GM18502 (cell line): Measurements from ENCODE around the gene RELCH.
"Not testable (repeated sequence)": the region's sequence is repeated elsewhere in the genome, so short reads cannot be mapped to it uniquely, and the experiment has no call there.

Source experiments
- ATAC-seq: cut with Tn5 transposase; IDR thresholded peaks from one replicate; pipeline ENCODE4 v1.9.1; 2021; ENCODE audit warnings: mild to moderate bottlenecking; ENCODE audit not compliant: unreplicated experiment, poor library complexity

RELCH gene, protein sequence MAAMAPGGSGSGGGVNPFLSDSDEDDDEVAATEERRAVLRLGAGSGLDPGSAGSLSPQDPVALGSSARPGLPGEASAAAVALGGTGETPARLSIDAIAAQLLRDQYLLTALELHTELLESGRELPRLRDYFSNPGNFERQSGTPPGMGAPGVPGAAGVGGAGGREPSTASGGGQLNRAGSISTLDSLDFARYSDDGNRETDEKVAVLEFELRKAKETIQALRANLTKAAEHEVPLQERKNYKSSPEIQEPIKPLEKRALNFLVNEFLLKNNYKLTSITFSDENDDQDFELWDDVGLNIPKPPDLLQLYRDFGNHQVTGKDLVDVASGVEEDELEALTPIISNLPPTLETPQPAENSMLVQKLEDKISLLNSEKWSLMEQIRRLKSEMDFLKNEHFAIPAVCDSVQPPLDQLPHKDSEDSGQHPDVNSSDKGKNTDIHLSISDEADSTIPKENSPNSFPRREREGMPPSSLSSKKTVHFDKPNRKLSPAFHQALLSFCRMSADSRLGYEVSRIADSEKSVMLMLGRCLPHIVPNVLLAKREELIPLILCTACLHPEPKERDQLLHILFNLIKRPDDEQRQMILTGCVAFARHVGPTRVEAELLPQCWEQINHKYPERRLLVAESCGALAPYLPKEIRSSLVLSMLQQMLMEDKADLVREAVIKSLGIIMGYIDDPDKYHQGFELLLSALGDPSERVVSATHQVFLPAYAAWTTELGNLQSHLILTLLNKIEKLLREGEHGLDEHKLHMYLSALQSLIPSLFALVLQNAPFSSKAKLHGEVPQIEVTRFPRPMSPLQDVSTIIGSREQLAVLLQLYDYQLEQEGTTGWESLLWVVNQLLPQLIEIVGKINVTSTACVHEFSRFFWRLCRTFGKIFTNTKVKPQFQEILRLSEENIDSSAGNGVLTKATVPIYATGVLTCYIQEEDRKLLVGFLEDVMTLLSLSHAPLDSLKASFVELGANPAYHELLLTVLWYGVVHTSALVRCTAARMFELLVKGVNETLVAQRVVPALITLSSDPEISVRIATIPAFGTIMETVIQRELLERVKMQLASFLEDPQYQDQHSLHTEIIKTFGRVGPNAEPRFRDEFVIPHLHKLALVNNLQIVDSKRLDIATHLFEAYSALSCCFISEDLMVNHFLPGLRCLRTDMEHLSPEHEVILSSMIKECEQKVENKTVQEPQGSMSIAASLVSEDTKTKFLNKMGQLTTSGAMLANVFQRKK

DNA sequence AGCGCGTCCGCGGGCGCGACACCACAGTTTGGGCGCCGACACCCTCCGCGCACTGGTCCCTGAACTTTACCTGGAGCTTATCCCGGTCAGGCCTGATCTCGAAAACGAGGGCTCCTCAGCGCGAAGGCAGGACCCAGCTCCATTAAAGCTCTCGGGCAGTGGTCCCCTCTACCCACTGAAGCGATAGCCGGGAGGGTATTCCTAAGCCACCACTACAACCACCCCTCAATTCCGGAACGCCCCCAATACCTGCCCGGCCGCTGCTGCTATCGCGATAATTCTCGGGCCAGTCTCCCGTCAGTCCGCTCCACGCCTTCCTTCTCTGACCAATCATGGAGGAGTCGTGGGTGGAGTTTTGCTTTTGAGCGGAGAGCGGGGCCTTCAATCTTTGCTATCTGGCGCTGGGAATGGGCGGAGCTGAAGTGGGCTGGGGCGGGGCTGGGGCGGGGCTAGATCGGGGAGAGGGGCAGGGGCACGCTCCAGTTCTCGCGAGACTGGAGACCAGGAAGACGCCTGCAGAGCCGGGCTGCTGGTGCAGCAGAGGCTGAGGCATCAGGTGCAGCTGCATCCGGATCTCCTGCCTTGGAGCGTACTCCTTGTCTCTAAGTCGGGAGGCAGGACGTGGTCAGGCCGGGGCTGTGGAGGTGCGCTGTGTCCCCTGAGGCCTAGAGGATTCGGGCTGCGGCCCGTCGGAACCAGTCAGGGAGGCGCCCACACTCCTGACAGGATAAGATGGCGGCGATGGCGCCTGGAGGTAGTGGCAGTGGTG lies at the start of gene RELCH, which contains the start of gene PIGN:
RELCH (plus strand) TSS at position 482 of the 769 bp plus-strand sequence; CDS start at position 733, 251 bp downstream.
PIGN (minus strand) TSS at position 283 of the 769 bp plus-strand sequence. CDS start 25,703 bp downstream, outside the sequence.
- peak; percentile 92 for ATAC-seq

DNA sequence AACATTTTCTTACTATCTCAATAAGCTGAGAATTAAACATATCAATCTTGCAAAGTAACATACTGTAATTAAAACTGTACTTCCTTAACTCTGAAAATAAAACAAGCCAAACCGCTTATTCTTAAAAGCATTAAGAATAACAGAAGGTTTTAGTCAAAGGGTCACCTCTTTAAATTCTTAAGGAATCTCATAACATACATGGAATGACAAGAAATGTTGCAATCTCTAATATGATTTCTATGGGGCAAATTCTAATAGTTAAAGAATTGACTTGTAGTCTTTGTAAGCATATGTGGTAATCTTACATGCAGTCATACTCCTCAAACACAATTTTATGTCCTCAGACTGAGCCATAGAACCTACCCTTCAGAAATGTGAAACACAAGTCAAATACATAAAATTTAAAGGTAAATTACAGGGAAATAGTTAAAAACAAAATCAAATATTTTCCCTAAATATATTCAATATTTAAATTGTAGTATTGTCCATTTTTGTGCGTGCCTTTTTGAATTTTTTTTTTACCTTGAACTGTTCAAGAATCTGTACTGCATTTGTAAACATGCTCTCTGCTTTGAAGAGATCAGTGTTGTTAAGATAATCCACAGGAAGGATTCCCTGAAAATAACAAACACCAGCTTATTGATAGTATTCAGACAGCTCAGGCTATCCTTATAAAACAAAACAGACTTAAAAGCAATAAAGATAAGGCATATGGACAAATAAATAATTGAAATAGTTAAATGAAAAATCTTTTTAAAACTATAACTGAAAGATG lies 48.4 kb upstream of the RELCH start:
- no peak for ATAC-seq

DNA sequence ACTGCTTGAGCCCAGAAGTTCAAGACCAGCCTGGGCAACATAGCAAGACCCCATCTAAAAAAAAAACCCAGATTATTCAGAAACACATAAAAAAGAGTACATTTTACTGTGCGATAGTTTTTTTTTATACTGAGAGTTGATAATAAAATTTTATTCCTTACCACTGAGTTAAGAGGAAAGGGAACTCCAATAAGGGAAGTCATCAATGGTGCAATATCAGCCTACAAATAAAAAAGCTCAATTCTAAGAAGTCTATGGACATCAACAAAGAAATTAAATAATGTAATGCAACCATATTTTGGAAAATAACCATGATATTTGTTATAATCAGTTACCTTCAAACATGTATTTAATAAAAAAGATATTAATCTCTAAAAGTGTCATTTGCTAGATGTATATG lies 46.8 kb upstream of the RELCH start:
- ATAC-seq = no peak

DNA sequence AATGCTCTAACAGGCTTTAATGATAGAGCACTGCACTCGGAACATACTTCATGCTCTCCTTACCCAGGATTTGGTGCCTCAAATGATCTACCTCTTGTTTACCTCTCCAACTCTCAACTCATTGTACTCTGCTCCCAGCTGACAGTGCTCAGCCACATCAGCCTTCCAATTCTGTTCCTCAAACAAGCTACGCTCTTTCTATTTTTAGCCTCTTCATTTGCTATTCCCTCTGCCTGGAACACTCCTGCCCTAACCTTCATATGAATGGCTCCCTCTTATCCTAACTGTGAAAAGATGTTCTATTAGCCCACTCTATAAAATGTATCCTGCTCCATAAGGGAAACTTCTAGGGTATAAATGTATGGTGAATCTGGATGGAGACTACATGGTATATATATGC lies 42.7 kb upstream of the RELCH start:
- ATAC-seq = no peak

DNA sequence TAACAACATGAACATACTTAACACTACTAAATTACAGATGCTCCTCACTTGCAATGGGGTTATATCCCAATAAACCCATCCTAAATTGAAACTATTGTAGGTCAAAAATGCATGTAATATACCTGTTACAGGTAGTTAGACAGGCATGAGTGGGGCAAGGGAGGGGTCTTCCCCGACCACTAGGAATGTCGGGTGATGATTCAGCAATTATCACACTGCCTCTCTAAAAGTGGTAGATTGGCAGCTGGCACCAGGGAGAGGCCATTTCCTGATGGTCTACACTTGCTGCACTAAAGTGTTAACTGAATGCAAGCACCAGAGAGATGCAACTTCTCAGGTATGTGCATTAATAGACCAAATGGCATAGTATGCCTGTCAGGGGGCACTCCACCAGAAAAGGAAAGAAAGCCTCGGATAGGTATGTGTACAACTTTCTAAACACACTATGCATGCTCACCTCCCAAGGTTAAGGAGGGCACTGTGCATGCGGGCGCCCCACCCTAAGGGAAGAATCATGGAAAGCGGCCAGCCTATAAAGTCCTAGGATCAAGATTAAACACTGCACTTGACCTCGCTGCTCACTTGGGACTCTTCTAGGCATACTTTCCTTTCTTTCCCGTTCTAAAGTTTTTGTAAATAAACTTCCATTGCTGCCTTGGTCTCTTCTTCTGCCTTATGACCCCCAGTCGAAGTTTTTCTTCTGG lies 35.8 kb upstream of the RELCH start:
- no peak for ATAC-seq

DNA sequence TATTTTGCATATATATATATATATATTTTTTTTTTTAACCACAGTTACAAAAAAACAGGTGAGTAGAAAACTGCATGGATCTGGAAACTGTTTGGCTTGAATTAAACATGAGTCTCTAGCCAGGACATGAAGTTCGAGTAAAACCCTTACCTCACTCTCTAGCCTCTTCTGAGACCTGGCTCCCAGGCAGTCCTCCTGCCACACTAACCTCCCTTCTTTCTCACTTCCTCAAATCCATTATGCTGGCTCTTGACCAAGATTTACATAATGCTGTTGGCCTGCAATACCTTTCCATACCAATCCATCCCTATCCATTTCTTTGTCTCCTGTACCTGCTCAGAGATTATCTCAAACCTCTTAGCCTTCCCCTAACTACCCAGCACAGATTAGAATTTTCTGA lies 34.2 kb upstream of the RELCH start:
- ATAC-seq = peak; percentile 55

DNA sequence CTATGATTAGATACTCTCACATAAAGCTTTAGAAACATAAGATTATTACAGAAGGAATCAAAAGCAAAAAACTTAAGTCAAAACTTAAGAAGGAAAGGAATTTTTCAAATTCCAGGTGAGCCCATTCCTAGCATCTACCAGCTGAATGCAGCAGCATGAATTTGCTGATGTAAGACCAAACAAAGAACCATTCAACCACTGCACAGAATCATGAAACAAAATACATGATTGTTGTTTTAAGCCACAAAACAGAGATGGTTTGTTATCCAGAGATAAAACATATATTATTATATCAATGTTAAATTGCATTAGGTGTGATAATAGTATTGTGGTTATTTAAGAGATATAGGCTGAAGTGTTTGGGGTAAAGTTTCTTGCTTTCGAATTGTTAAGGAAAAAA lies 29.2 kb upstream of the RELCH start:
- ATAC-seq = no peak

DNA sequence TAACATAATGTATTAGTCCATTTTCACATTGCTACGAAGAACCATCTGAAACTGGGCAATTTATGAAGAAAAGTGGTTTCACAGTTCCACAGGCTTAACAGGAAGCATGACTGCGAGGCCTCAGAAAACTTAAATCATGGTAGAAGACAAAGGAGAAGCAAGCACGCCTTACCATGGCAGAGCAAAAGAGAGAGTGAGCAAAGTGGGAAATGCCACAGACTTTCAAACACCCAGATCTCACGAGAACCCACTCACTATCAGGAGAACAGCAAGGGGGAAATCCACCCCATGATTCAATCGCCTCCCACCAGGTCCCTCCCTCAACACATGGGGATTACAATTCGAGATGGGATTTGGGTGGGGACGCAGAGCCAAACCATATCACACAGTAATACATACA lies 22.7 kb upstream of the RELCH start:
- no peak for ATAC-seq

DNA sequence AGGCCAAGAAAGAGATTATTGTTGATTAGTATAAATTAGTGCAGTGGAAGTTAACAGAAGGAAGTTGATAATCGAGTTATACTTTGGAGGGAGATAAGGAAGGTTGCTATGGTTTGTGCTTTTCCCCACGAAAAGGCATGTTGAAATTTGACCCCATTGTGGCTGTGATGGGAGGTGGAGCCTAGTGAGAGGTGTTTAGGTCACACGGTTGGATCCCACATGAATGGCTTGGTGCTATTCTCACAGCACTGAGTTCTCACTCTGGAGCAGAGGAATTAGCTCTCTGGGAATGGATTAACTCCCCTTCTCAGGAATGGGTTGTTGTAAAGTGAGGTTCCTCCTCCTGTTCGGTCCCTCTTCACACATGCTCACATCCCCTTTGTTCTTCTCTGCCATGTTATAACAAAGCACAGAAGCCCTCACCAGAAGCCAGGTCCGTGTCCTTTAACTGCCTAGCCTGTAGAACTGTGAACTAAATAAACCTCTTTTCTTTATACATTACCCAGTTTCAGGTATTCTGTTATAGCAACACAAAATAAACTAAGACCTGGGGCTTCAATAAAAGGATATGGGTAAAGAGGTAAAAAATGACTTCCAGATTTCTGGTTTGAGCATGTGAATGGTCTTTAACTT lies 22.1 kb upstream of the RELCH start:
- ATAC-seq = no peak

DNA sequence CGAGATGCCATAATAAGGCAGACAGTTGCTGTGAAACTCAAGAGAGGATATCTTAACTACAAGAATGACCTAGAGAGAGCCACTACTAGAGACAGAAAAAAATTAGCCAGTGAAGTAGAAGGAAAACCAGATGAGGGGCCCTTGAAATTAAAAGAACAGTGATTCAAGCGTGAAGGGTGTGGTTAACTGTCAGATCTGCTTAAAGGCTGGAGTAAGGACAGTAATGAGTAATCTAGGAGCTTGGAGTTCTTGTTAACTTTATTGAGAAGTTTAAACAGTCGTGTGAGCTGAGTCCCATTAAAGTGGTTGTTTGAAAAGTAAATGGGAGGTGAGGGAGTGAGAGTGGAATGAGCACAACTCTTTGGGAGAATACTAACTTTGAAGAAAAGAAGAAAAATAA lies 21.5 kb upstream of the RELCH start:
- no peak for ATAC-seq

DNA sequence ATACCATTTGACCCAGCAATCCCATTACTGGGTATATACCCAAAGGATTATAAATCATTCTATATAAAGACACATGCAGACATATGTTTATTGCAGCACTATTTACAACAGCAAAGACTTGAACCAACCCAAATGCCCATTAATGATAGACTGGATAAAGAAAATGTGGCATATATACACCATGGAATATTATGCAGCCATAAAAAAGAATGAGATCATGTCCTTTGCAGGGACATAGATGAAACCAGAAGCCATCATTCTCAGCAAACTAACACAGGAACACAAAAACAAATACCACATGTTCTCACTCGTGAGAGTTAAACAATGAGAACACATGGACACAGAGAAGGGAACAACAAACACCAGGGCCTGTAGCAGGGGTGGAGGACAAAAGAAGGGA lies 20.5 kb upstream of the RELCH start:
- not testable (repeated sequence) for ATAC-seq

DNA sequence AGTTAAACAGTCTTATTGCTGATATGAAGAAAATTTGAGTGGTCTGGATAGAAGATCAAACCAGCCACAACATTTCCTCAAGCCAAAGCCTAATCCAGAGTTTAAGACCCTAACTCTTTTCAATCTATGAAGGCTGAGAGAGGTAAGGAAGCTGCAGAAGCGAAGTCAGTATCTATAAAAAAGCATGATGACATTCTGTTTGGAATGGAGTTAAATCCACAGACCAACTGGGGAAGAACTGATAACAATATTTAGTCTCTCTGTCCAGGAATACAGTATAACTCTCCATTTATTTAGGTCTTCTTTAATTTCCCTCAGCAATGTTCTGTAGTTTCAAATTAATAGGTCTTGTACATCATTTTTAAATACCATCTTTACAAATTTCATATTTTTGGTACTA lies 16.2 kb upstream of the RELCH start:
- no peak for ATAC-seq

DNA sequence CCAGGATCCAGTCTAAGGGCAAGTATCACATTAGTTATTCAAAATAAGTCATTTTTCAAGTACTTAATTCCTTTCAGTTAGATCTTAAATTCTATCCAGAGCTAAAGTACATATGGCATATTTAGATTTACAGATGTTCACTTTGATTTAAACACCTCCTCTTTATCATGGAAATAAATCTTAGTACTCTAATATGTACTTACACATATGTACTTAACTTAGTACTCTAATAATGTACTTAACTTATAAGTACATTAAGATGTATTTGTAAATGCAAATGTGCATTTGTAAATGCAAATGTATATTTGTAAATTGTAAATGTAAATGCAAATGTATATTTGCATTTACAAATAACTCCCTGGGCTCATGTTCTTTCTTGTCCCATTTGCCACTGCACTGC lies 14.8 kb upstream of the RELCH start:
- ATAC-seq = no peak

DNA sequence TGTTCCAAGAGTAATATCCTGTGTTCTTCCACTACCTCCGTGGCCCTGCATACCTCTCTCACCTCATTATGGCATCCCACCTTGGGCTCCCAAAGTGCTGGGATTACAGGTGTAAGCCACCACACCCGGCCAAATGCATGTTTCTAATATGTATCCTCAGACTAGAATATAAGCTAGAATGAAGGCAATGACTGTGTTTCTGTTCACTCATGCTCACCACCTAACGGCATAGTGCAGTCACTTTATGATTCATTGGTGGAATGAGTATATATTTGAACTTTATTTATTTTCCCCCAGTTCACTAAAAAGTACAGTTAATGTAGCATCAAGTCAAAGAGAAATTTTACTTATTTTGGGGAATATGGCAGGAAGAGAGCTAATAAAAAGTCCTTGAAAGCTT lies 11.5 kb upstream of the RELCH start:
- ATAC-seq = no peak

DNA sequence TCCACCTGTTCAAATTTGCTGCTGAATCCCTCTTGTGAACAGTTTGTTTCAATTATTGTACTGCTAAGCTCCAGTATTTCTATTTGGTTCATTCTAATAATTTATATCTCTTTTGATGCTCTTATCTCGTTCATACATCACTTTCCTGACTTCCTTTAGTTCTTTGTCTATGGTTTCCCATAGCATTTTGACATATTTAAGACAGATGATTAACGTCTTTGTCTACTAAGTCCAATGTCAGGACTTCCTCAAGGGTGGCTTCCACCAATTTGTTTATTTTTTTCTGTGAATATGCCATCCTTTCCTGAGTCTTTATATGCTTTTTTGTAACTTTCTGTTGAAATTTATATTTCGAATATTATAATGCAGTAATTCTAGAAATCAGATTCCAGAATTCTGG lies 9.8 kb upstream of the RELCH start:
- ATAC-seq = no peak

DNA sequence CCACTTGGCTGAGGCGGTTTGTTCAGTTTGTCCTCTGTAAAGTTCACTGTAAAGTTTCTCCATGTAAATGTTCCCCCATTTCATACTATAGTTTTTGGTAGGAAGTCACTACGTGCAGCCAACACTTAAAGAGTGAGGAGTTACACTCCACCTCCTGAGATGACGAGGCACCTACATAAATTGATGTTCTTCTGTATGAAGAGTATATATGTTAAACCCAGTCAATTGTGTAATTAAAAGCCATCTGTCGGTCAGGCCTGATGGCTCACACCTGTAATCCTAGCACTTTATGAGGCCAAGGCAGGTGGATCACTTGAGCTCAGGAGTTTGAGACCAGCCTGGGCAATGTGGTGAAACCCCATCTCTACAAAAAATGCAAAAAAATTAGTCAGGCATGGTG lies 7.8 kb upstream of the RELCH start:
- ATAC-seq = no peak

DNA sequence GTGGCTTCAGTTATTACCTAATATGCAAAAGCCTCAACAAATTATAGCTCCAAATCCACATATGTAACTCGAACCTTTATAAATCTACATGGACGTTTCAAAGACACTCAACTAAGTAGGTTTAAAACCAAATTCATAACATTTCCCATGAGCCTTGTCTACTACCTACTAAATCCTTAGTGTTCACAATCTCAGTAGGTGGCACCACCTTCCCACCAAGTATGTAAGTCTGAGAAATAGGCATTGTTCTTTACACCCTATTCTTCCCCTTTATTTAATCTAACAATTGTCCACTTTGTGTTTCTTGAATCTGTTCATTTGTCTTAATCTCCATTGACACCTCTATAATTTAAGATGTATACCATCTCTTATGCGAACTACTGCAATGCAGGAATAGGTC lies 4.8 kb upstream of the RELCH start:
- no peak for ATAC-seq

DNA sequence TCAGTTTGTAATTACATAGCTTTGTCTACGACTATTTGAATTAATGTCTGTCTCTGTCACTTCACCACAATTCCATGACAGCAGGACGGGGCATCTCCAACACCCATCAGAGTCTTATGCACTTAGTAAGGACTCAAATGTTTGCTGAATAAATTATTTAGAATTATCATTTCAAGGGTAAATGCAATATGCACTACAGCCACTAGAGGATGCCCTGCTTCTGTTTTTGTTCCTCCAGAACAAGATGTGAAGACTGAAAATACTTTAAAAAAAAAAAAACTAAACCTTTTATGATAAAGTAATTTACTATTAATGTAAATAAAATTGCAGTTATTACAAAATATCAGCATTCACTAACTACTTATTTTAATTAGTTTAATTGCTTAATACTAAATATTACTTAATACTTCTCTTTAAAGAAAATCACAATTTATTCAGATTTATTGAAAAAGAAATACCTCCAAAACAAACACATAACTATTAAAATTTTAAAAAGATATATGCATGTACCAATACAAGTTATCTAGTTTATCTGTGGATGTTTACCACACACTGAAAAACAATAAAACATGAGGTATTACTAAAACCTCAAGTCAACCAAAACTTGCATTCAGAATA lies 3.4 kb upstream of the RELCH start:
- no peak for ATAC-seq
